Endothelial cell of umbilical vein (primary cell): ENCODE results near the gene MTRF1L. TPM values are rescaled to one million over a fixed set of nuclear protein-coding genes. Genes with fewer than 3 reads are reported as not detected.

Experiments
- BruUV-seq: library from RNA; stranded (reverse); fragments of 400-500 nt; replicated peaks from 2 replicates; lab custom pipeline; 2021; lab: Mats Ljungman, UMichigan
- CTCF ChIA-PET: fragments of 300-600, 350-600 bp; sonication (Branson Sonifier 250); formaldehyde crosslinking; loops from one replicate; lab custom pipeline; 2021; ENCODE audit warnings: antibody characterized with exemption, inconsistent platforms; lab: Charles Lee
- POLR2A ChIA-PET: fragments of 300-600, 350-600 bp; sonication (Branson Sonifier 250); formaldehyde crosslinking; loops from one replicate; lab custom pipeline; 2021; ENCODE audit warnings: antibody characterized with exemption, inconsistent platforms; lab: Charles Lee
- DNase-seq: peaks from one replicate; pipeline ENCODE4 v3.0.0-alpha.2; 2011; ENCODE audit warnings: low read depth, low spot score
- FAIRE-seq: peaks from 2 replicates; lab custom pipeline; 2011; peaks lifted over from hg19 to GRCh38; lab: Jason Lieb, UNC
- H2AFZ ChIP-seq: 2 replicates; pipeline ENCODE4 v1.6.0; 2012; ENCODE audit warnings: low read depth, low read length, control low read depth, inconsistent platforms
- H3K27ac ChIP-seq: 2 replicates; pipeline ENCODE4 v1.5.1; 2011; ENCODE audit warnings: low read depth, mild to moderate bottlenecking, control low read depth, low read length, moderate library complexity; ENCODE audit not compliant: insufficient read depth
- H3K27me3 ChIP-seq, 2 experiments: 2 replicates each; pipeline versions ENCODE4 v1.6.0 to v1.6.1; 2011; ENCODE audit warnings: low read length in 2 of 2, mixed read lengths in 1 of 2; ENCODE audit not compliant: control insufficient read depth in 2 of 2, insufficient read depth in 2 of 2
- H3K36me3 ChIP-seq, 2 experiments: 2 replicates in 1 of 2; 3 replicates in 1 of 2; pipeline ENCODE4 v1.5.1; 2011; ENCODE audit warnings: low read length in 2 of 2, mild to moderate bottlenecking in 1 of 2, moderate library complexity in 1 of 2; ENCODE audit not compliant: control insufficient read depth in 2 of 2, insufficient read depth in 2 of 2; ENCODE audit errors: extremely low read depth in 1 of 2
- H3K4me1 ChIP-seq: 3 replicates; pipeline ENCODE4 v1.5.1; 2011; ENCODE audit warnings: mild to moderate bottlenecking, low read length; ENCODE audit not compliant: control insufficient read depth, insufficient read depth; ENCODE audit errors: extremely low read depth
- H3K4me2 ChIP-seq: 2 replicates; pipeline ENCODE4 v1.6.1; 2011; ENCODE audit warnings: low read length, control low read depth, mixed read lengths; ENCODE audit not compliant: insufficient read depth
- H3K4me3 ChIP-seq, 3 experiments: fragments of 200-600 bp in 1 of 3; sonication (generic), shearing (Covaris generic) in 1 of 3; replicated peaks in 1 of 3; 2 replicates each; pipeline ENCODE4 v1.5.1; 2011 to 2016; ENCODE audit warnings: control low read depth in 3 of 3, low read length in 3 of 3, mild to moderate bottlenecking in 2 of 3, inconsistent platforms in 1 of 3, low read depth in 1 of 3, moderate library complexity in 1 of 3; ENCODE audit not compliant: insufficient read depth in 1 of 3
- H3K79me2 ChIP-seq: 2 replicates; pipeline ENCODE4 v1.6.0; 2012; ENCODE audit warnings: low read length, inconsistent platforms; ENCODE audit not compliant: control insufficient read depth, insufficient read depth
- H3K9ac ChIP-seq: replicated peaks from 2 replicates; pipeline ENCODE3; 2011; ENCODE audit warnings: low read length, control low read depth; ENCODE audit not compliant: insufficient read depth; ENCODE audit errors: extremely low read depth
- H3K9me1 ChIP-seq: replicated peaks from 3 replicates; pipeline ENCODE4 v1.6.0; 2011; ENCODE audit warnings: mild to moderate bottlenecking, low read length; ENCODE audit not compliant: control insufficient read depth, insufficient read depth; ENCODE audit errors: extremely low read depth
- H3K9me3 ChIP-seq: replicated peaks from 2 replicates; pipeline ENCODE4 v1.5.1; 2012; ENCODE audit warnings: low read length, inconsistent platforms; ENCODE audit not compliant: control insufficient read depth, insufficient read depth
- H4K20me1 ChIP-seq: replicated peaks from 2 replicates; pipeline ENCODE3; 2011; ENCODE audit warnings: mild to moderate bottlenecking, low read length; ENCODE audit not compliant: control insufficient read depth, insufficient read depth; ENCODE audit errors: extremely low read depth
- CTCF ChIP-seq, 2 donors: IDR thresholded peaks; 1 replicate in 1 of 2; 2 replicates in 1 of 2; pipeline ENCODE4 v1.5.1; 2011; ENCODE audit warnings: low read length in 2 of 2, mild to moderate bottlenecking in 2 of 2, moderate library complexity in 2 of 2, control low read depth in 1 of 2, inconsistent platforms in 1 of 2, low read depth in 1 of 2; ENCODE audit not compliant: insufficient read depth in 1 of 2; ENCODE audit errors: extremely low read depth in 1 of 2
- EZH2 ChIP-seq: IDR thresholded peaks from 2 replicates; pipeline ENCODE4 v1.6.1; 2012; ENCODE audit warnings: borderline replicate concordance, low read depth, mild to moderate bottlenecking, moderate library complexity, low read length, inconsistent platforms; ENCODE audit not compliant: severe bottlenecking
- FOS ChIP-seq: IDR thresholded peaks from 2 replicates; pipeline ENCODE4 v1.6.1; 2011; ENCODE audit warnings: mild to moderate bottlenecking, low read length, moderate library complexity, borderline replicate concordance; ENCODE audit not compliant: insufficient read depth
- GATA2 ChIP-seq: IDR thresholded peaks from 2 replicates; pipeline ENCODE4 v1.7.0; 2011; ENCODE audit warnings: low read depth, mild to moderate bottlenecking, moderate library complexity, mixed read lengths, low read length; ENCODE audit not compliant: insufficient read length, insufficient read depth
- JUN ChIP-seq: IDR thresholded peaks from 2 replicates; pipeline ENCODE4 v1.6.1; 2011; ENCODE audit warnings: borderline replicate concordance, low read depth; ENCODE audit not compliant: insufficient read length, insufficient read depth
- MAX ChIP-seq: IDR thresholded peaks from 2 replicates; pipeline ENCODE4 v1.6.1; 2011; ENCODE audit not compliant: insufficient read depth, insufficient read length
- MYC ChIP-seq: IDR thresholded peaks from one replicate; pipeline ENCODE4 v1.6.1; 2011; ENCODE audit warnings: mild to moderate bottlenecking, low read depth, low read length
- POLR2A ChIP-seq: IDR thresholded peaks from 2 replicates; pipeline ENCODE4 v1.6.1; 2012; ENCODE audit warnings: low read depth, mild to moderate bottlenecking, control low read depth, low read length
- POLR2AphosphoS5 ChIP-seq: IDR thresholded peaks from 2 replicates; pipeline ENCODE4 v1.6.1; 2012; ENCODE audit warnings: low read depth, mild to moderate bottlenecking, control low read depth, low read length, moderate library complexity; ENCODE audit not compliant: insufficient read depth
- dilution Hi-C: fragments of 300-500 bp; cut with MboI; formaldehyde crosslinking; loops from one replicate; pipeline ENCODE4 v1.15.0; 2019; ENCODE audit warnings: low sequenced_read_pairs; ENCODE audit not compliant: extremely low pct_ligation_motif_present
- intact Hi-C: fragments of 100-400 bp; cut with micrococcal nuclease; formaldehyde crosslinking; loops from one replicate; pipeline ENCODE4 v1.10.0; 2022
- polyA plus RNA-seq, 4 experiments: library from polyadenylated mRNA; depleted of rRNA in 3 of 4; stranded (reverse) in 3 of 4; unstranded in 1 of 4; fragments of >200 nt; gene quantifications; 2 replicates each; pipeline versions ENCODE4 v1.2.1 to v1.2.3, GENCODE V29; 2011 to 2012; ENCODE audit warnings: missing spikeins in 1 of 4
- total RNA-seq: library from RNA; stranded (reverse); gene quantifications from 2 replicates; pipeline ENCODE4 v1.2.3, GENCODE V29; 2021

The MTRF1L gene
- total and polyA plus RNA-seq, 2 donors (not counting 3 experiments of a cell fraction or from before 2014, with no cell fraction given): 6.2 to 27.5 TPM

GRCh38 chr6:152977556-152977955, 25.0 kb downstream of the MTRF1L start:
- Histone ChIP-seq H3K9me3 (no peaks in the 10 kb centered on the region), H3K9me1 (no peaks in the 10 kb centered on the region), H3K9ac (no peak overlapping the region), H3K36me3 (peaks cover 0 to 23% of the 10 kb centered on the region in 2 experiments), H3K4me2 (peak overlapping the region; percentile 16), H3K4me1 (peaks cover 37% of the 10 kb centered on the region), H3K79me2 (peaks cover 99% of the 10 kb centered on the region), H3K27ac (no peak overlapping the region), H3K27me3 (no peaks in the 10 kb centered on the region), H2AFZ (no peak overlapping the region), H4K20me1 (no peaks in the 10 kb centered on the region), H3K4me3 (no peak overlapping the region)
- FAIRE-seq: no peak
- intact Hi-C loops (no loop called here), dilution Hi-C loops (no loop called here)
- DNase-seq: no peak
- CTCF ChIA-PET: interaction anchor here (1.6 to 2.6 kb wide), 3 partner anchors 14 to 29 kb away, joined by 7 to 16 read pairs (median 9); no protein-coding TSS in a partner anchor
- no TSS peak for BruUV-seq
- no peak for TF ChIP-seq POLR2AphosphoS5
- no peak for TF ChIP-seq POLR2A
- no peak for TF ChIP-seq EZH2
- TF ChIP-seq MYC: no peak
- TF ChIP-seq CTCF (IDR thresholded peaks at IDR 0.05; ENCODE audit: extremely low read depth in 1 of 2, insufficient read depth in 1 of 2, low read depth in 1 of 2, low read length in 2 of 2): no peak
- TF ChIP-seq MAX: no peak
- TF ChIP-seq JUN: no peak
- TF ChIP-seq FOS: no peak
- TF ChIP-seq GATA2: no peak
- POLR2A ChIA-PET: no interaction called here
